Astrocyte (in vitro differentiated cells and primary cell): Measurements from ENCODE around the gene RAPGEF5.

Experiments
- EZH2 ChIP-seq: IDR thresholded peaks from 2 replicates; pipeline ENCODE4 v1.6.1; 2012; ENCODE audit warnings: mild to moderate bottlenecking, low read length, inconsistent platforms; ENCODE audit not compliant: insufficient read depth
- TF ChIP-seq, protein P1 (sequence below): IDR thresholded peaks from 2 replicates; pipeline ENCODE4 v1.5.1; 2011; ENCODE audit warnings: low read depth, mild to moderate bottlenecking, inconsistent platforms, low read length, moderate library complexity; ENCODE audit not compliant: insufficient read depth

DNA sequence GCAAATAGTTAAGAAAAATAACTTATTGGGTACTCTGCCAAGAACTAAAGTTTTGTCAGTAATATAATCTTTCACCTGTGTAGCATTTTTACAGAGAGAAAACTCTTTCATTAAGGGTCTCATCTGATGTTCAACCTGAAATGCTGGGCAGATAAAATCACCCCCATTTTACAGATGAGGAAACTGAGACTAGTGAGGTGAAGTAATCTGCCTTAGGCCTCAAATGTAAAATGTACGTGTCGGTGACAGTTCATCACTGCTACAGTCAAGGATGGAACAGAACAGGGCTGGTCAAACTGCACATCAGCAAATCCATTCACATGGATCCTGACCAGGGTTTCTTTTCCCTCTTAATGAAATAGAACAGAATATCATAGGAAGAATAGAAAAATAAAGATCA is 121.8 kb downstream of the RAPGEF5 start:
- TF ChIP-seq, protein P1, sequence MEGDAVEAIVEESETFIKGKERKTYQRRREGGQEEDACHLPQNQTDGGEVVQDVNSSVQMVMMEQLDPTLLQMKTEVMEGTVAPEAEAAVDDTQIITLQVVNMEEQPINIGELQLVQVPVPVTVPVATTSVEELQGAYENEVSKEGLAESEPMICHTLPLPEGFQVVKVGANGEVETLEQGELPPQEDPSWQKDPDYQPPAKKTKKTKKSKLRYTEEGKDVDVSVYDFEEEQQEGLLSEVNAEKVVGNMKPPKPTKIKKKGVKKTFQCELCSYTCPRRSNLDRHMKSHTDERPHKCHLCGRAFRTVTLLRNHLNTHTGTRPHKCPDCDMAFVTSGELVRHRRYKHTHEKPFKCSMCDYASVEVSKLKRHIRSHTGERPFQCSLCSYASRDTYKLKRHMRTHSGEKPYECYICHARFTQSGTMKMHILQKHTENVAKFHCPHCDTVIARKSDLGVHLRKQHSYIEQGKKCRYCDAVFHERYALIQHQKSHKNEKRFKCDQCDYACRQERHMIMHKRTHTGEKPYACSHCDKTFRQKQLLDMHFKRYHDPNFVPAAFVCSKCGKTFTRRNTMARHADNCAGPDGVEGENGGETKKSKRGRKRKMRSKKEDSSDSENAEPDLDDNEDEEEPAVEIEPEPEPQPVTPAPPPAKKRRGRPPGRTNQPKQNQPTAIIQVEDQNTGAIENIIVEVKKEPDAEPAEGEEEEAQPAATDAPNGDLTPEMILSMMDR: no peak
- TF ChIP-seq EZH2: no peak
